ENCODE measurements around the gene DTNB. TPM values are rescaled to one million over a fixed set of nuclear protein-coding genes. Genes with fewer than 3 reads are reported as not detected.

DTNB gene
- total and polyA plus RNA-seq, 10 of the 15 experiments (the other 5 are each of a cell fraction or from before 2014, with no cell fraction given), result 4.5 to 30.6 (median 11.9) TPM

DNA sequence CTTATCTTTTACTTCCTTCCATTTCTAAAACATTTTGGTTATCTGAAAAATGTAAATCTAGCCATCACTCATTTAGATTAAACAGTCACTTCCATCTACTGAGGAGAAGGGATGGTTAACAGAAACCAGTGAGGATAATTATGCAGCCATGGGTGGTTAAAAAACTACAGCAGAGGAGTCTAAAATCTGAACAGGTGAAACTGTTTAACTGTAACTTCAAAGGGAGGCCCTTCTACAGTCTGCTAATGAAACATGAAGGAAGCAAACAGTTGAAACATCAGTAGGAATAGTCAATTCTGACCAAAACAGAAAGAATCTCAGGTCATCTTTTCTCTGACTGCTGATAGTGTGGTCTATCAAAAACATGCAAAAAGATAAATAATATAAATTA is 71.0 kb downstream of the DTNB start (continued):
- no peak for TF ChIP-seq ESRRA (IDR thresholded peaks at IDR 0.05; ENCODE audit: low read length)
- no peak for TF ChIP-seq DPF2 (IDR thresholded peaks at IDR 0.05)
- no peak for TF ChIP-seq MYC (IDR thresholded peaks at IDR 0.05; ENCODE audit: insufficient read depth, insufficient read length, insufficient replicate concordance, low read length, severe bottlenecking)
- TF ChIP-seq KDM1A (IDR thresholded peaks at IDR 0.05; ENCODE audit: borderline replicate concordance), result no peak
- TF ChIP-seq CHD2 (IDR thresholded peaks at IDR 0.05; ENCODE audit: borderline replicate concordance, low read depth, low read length), result no peak
- TF ChIP-seq NR2C2 (IDR thresholded peaks at IDR 0.05; ENCODE audit: borderline replicate concordance, control insufficient read depth, insufficient read length, low read depth), result no peak
- TF ChIP-seq, protein P1, sequence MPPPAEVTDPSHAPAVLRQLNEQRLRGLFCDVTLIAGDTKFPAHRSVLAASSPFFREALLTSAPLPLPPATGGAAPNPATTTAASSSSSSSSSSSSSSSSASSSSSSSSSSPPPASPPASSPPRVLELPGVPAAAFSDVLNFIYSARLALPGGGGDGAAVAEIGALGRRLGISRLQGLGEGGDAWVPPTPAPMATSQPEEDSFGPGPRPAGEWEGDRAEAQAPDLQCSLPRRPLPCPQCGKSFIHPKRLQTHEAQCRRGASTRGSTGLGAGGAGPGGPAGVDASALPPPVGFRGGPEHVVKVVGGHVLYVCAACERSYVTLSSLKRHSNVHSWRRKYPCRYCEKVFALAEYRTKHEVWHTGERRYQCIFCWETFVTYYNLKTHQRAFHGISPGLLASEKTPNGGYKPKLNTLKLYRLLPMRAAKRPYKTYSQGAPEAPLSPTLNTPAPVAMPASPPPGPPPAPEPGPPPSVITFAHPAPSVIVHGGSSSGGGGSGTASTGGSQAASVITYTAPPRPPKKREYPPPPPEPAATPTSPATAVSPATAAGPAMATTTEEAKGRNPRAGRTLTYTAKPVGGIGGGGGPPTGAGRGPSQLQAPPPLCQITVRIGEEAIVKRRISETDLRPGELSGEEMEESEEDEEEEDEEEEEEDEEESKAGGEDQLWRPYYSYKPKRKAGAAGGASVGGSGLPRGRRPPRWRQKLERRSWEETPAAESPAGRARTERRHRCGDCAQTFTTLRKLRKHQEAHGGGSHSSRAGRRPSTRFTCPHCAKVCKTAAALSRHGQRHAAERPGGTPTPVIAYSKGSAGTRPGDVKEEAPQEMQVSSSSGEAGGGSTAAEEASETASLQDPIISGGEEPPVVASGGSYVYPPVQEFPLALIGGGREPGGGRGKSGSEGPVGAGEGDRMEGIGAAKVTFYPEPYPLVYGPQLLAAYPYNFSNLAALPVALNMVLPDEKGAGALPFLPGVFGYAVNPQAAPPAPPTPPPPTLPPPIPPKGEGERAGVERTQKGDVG (CRISPR knock-in tag; IDR thresholded peaks at IDR 0.05), result no peak
- TF ChIP-seq SIX5 (IDR thresholded peaks at IDR 0.05; ENCODE audit: low read depth, low read length, severe bottlenecking), result no peak
- no peak for TF ChIP-seq SUPT20H (IDR thresholded peaks at IDR 0.05; ENCODE audit: borderline replicate concordance, control insufficient read depth, low read depth, low read length)
- no peak for TF ChIP-seq SP1 (IDR thresholded peaks at IDR 0.05; ENCODE audit: low read depth, low read length)
- TF ChIP-seq, protein P2, sequence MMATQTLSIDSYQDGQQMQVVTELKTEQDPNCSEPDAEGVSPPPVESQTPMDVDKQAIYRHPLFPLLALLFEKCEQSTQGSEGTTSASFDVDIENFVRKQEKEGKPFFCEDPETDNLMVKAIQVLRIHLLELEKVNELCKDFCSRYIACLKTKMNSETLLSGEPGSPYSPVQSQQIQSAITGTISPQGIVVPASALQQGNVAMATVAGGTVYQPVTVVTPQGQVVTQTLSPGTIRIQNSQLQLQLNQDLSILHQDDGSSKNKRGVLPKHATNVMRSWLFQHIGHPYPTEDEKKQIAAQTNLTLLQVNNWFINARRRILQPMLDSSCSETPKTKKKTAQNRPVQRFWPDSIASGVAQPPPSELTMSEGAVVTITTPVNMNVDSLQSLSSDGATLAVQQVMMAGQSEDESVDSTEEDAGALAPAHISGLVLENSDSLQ (IDR thresholded peaks at IDR 0.05), result no peak
- TF ChIP-seq MEF2A (IDR thresholded peaks at IDR 0.05; ENCODE audit: insufficient read depth, low read depth, low read length), result no peak
- 0 out of 2 replicates have a peak, but pooled peaks have one; percentile 63 for TF ChIP-seq FOXM1 (IDR thresholded peaks at IDR 0.05; ENCODE audit: low read depth, low read length)
- no peak for TF ChIP-seq SMARCA5 (IDR thresholded peaks at IDR 0.05)
- no peak for TF ChIP-seq EZH2 (IDR thresholded peaks at IDR 0.05; ENCODE audit: borderline replicate concordance, control insufficient read depth, low read depth, low read length)
- TF ChIP-seq SMC3 (IDR thresholded peaks at IDR 0.05; ENCODE audit: borderline replicate concordance, low read length), result no peak; the same call in 1 of the 2 replicates
- TF ChIP-seq JUNB (IDR thresholded peaks at IDR 0.05), result peak; percentile 27
- peak in 1 of 2 experiments; percentile 50; a peak in 1 of 4 replicates for TF ChIP-seq IKZF2 (IDR thresholded peaks at IDR 0.05)
- TF ChIP-seq HDGF (IDR thresholded peaks at IDR 0.05), result no peak
- TF ChIP-seq HDAC2 (IDR thresholded peaks at IDR 0.05), result no peak
- TF ChIP-seq CBX5 (IDR thresholded peaks at IDR 0.05; ENCODE audit: low read depth), result no peak
- TF ChIP-seq, protein P3, sequence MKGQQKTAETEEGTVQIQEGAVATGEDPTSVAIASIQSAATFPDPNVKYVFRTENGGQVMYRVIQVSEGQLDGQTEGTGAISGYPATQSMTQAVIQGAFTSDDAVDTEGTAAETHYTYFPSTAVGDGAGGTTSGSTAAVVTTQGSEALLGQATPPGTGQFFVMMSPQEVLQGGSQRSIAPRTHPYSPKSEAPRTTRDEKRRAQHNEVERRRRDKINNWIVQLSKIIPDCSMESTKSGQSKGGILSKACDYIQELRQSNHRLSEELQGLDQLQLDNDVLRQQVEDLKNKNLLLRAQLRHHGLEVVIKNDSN (IDR thresholded peaks at IDR 0.05; ENCODE audit: borderline replicate concordance, extremely low read length, insufficient read depth, low read depth, low read length), result no peak
- TF ChIP-seq, protein P4, sequence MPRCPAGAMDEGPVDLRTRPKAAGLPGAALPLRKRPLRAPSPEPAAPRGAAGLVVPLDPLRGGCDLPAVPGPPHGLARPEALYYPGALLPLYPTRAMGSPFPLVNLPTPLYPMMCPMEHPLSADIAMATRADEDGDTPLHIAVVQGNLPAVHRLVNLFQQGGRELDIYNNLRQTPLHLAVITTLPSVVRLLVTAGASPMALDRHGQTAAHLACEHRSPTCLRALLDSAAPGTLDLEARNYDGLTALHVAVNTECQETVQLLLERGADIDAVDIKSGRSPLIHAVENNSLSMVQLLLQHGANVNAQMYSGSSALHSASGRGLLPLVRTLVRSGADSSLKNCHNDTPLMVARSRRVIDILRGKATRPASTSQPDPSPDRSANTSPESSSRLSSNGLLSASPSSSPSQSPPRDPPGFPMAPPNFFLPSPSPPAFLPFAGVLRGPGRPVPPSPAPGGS (IDR thresholded peaks at IDR 0.05; ENCODE audit: borderline replicate concordance, insufficient read depth, low read depth, low read length, poor library complexity, severe bottlenecking), result no peak
- 0 out of 2 replicates have a peak, but pooled peaks have one; percentile 31 for TF ChIP-seq BCL11A (IDR thresholded peaks at IDR 0.05; ENCODE audit: low read depth, low read length)
- no peak for TF ChIP-seq MXI1 (IDR thresholded peaks at IDR 0.05; ENCODE audit: low read depth, low read length)
- TF ChIP-seq SPI1 (IDR thresholded peaks at IDR 0.05; ENCODE audit: borderline replicate concordance, insufficient read depth, low read depth, low read length), result no peak

Measured in GM12878 (cell line).